ENCODE results near the gene CRYGN. TPM values are rescaled to one million over a fixed set of nuclear protein-coding genes. Genes with fewer than 3 reads are reported as not detected.

The CRYGN gene
- total RNA-seq, 1 donor from 2014 or later, result 0.16 TPM

GRCh38 chr7:151449990-151450389 is 10.0 kb upstream of the CRYGN start:
- Mint-ChIP-seq H3K4me3 (no peak overlapping the region), H3K27me3 (ENCODE audit: low read depth) (peaks cover 2% of the 10 kb centered on the region), H3K36me3 (ENCODE audit: low read depth) (no peaks in the 10 kb centered on the region), H3K9me3 (no peaks in the 10 kb centered on the region), H3K4me1 (peaks cover 3% of the 10 kb centered on the region), H3K27ac (ENCODE audit: unreplicated experiment) (no peak overlapping the region)
- no peak for DNase-seq (ENCODE audit: low read depth, low spot score)
- no peak for TF ChIP-seq CTCF (conservative IDR thresholded peaks at IDR 0.05)

- H3K9me3 Mint-ChIP-seq, result no peaks in the 10 kb centered on the region
These were observed 8.6 kb upstream of the CRYGN start for GRCh38 chr7:151448261-151449252.

GRCh38 chr7:151447901-151448260 is 7.9 kb upstream of the CRYGN start:
- no peak for TF ChIP-seq CTCF (conservative IDR thresholded peaks at IDR 0.05)
- DNase-seq (ENCODE audit: low read depth, low spot score), result no peak
- Mint-ChIP-seq H3K27ac (ENCODE audit: unreplicated experiment) (no peak overlapping the region), H3K9me3 (no peaks in the 10 kb centered on the region), H3K27me3 (ENCODE audit: low read depth) (peaks cover 2% of the 10 kb centered on the region), H3K4me3 (peak overlapping the region; percentile 47), H3K4me1 (peaks cover 3% of the 10 kb centered on the region), H3K36me3 (ENCODE audit: low read depth) (no peaks in the 10 kb centered on the region)

More at GRCh38 chr7:151448261-151449252, 8.6 kb upstream of the CRYGN start:
- Mint-ChIP-seq H3K27me3 (ENCODE audit: low read depth) (peaks cover 2% of the 10 kb centered on the region), H3K27ac (ENCODE audit: unreplicated experiment) (no peak overlapping the region), H3K4me3 (peak overlapping the region; percentile 76), H3K36me3 (ENCODE audit: low read depth) (no peaks in the 10 kb centered on the region), H3K4me1 (peaks cover 3% of the 10 kb centered on the region)
- DNase-seq (ENCODE audit: low read depth, low spot score), result peak; percentile 80
- TF ChIP-seq CTCF (conservative IDR thresholded peaks at IDR 0.05), result peak; percentile 84

- no peak for DNase-seq (ENCODE audit: low read depth, low spot score)
- Mint-ChIP-seq H3K9me3 (no peaks in the 10 kb centered on the region), H3K27me3 (ENCODE audit: low read depth) (peaks cover 2% of the 10 kb centered on the region), H3K36me3 (ENCODE audit: low read depth) (no peaks in the 10 kb centered on the region), H3K27ac (ENCODE audit: unreplicated experiment) (no peak overlapping the region), H3K4me3 (no peak overlapping the region), H3K4me1 (peaks cover 3% of the 10 kb centered on the region)
- no peak for TF ChIP-seq CTCF (conservative IDR thresholded peaks at IDR 0.05)
These were observed 7.4 kb upstream of the CRYGN start for GRCh38 chr7:151447312-151447711.

GRCh38 chr7:151446412-151446811 is 6.5 kb upstream of the CRYGN start:
- Mint-ChIP-seq H3K4me1 (peaks cover 8% of the 10 kb centered on the region), H3K27me3 (ENCODE audit: low read depth) (peaks cover 3% of the 10 kb centered on the region), H3K9me3 (no peaks in the 10 kb centered on the region), H3K27ac (ENCODE audit: unreplicated experiment) (no peak overlapping the region), H3K36me3 (ENCODE audit: low read depth) (no peaks in the 10 kb centered on the region), H3K4me3 (no peak overlapping the region)
- TF ChIP-seq CTCF (conservative IDR thresholded peaks at IDR 0.05), result no peak
- DNase-seq (ENCODE audit: low read depth, low spot score), result no peak

All from neural crest cell (in vitro differentiated cells).